ENCODE data around the gene KCNT2.

Gene KCNT2

DNA sequence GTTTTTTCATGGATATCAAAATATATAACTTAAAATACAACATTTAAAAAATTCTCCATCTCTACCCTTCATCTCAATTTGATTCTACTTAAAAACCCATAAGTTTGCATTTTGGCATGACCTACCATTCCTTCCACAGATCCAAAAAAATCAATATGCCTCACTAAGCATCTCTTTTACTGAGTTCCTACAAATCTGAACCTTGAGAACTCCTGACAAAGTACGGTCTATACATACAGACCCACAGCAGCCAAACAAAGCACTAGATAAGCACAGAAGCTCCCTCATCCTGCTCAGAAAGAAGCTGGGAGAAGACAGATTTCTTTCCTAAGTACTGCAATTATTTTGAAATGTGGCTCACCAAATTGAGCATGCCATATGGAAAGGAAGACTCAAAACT, 167.5 kb downstream of the KCNT2 start:
- no peak for DNase-seq
- H3K27ac ChIP-seq, result no peak overlapping the region
- H3K9me3 ChIP-seq (ENCODE audit: severe bottlenecking), result no peaks in the 10 kb centered on the region
- no peak for TF ChIP-seq CTCF (IDR thresholded peaks at IDR 0.05; ENCODE audit: low read depth, low read length)
- H3K4me3 ChIP-seq (ENCODE audit: low read depth, low read length), result no peak overlapping the region
- H3K36me3 ChIP-seq, result no peaks in the 10 kb centered on the region
- no peaks in the 10 kb centered on the region for H3K27me3 ChIP-seq (ENCODE audit: insufficient read depth, low read depth, severe bottlenecking)

- H3K4me3 ChIP-seq (ENCODE audit: low read depth, low read length), result no peak overlapping the region
- DNase-seq, result no peak
- no peaks in the 10 kb centered on the region for H3K9me3 ChIP-seq (ENCODE audit: severe bottlenecking)
- H3K27me3 ChIP-seq (ENCODE audit: insufficient read depth, low read depth, severe bottlenecking), result no peaks in the 10 kb centered on the region
- no peak for TF ChIP-seq CTCF (IDR thresholded peaks at IDR 0.05; ENCODE audit: low read depth, low read length)
- H3K27ac ChIP-seq, result no peak overlapping the region
- no peaks in the 10 kb centered on the region for H3K36me3 ChIP-seq
These were observed 169.9 kb downstream of the KCNT2 start for GRCh38 chr1:196438329-196438728.

GRCh38 chr1:196437671-196438070, 170.6 kb downstream of the KCNT2 start:
- H3K27me3 ChIP-seq (ENCODE audit: insufficient read depth, low read depth, severe bottlenecking), result no peaks in the 10 kb centered on the region
- TF ChIP-seq CTCF (IDR thresholded peaks at IDR 0.05; ENCODE audit: low read depth, low read length), result no peak
- no peaks in the 10 kb centered on the region for H3K9me3 ChIP-seq (ENCODE audit: severe bottlenecking)
- H3K4me3 ChIP-seq (ENCODE audit: low read depth, low read length), result no peak overlapping the region
- no peaks in the 10 kb centered on the region for H3K36me3 ChIP-seq
- no peak for DNase-seq
- no peak overlapping the region for H3K27ac ChIP-seq

DNA sequence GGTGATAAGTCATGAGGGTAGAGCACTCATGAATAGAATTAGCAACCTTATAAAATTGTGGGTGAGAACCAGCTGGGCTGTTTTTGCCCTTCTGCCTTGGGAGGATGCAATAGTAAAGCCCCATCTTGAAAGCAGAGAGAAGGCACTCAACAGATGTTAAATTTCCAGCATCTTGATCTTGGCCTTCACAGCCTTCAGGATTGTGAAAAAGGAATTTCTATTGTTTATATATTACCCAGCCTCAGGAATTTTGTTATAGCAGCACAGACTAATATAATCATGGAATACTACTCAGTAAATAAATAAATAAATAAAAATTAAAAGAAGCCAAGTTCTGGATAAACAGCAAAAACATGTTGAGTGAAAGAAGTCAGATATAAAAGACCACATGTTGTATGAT, 175.2 kb downstream of the KCNT2 start:
- DNase-seq, result no peak
- no peak for TF ChIP-seq CTCF (IDR thresholded peaks at IDR 0.05; ENCODE audit: low read depth, low read length)
- Histone ChIP-seq H3K9me3 (ENCODE audit: severe bottlenecking) (no peaks in the 10 kb centered on the region), H3K36me3 (peaks cover 3% of the 10 kb centered on the region), H3K4me3 (ENCODE audit: low read depth, low read length) (no peak overlapping the region), H3K27me3 (ENCODE audit: insufficient read depth, low read depth, severe bottlenecking) (no peaks in the 10 kb centered on the region), H3K27ac (no peak overlapping the region)

DNA sequence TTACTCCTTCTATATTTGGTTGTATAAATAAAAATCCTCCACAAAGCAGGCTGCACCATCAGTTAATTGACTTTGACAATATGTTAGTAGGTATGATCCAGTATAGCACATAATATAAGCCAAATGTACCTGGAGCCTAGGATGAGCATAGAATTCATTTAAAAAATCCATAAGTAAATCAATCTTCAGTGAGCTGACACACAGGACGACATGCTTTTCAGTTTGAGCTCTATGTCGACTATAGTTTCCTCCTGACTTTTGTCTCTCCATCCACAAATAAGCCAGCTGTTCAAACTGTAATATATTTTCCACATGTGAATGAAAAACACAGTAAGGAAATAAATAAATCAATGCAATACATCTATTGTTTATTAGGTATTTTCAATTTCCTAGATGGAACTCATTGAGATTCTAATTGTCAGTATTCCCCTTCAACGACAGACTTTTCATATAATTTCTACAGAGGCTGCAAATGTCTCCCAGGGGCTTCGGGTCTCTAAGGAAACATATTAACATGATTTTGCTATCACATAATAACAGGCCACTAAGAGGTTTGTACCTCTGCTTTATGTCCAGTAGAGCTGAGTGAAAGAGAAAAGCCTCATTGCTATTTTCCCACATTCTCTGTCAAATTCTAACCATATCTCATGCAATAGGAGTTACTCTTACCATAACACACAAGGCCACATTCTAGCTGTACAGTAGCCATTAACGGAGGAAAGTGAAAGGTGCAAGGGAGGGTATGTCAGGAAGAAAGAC, 180.1 kb downstream of the KCNT2 start:
- no peak overlapping the region for H3K4me3 ChIP-seq (ENCODE audit: low read depth, low read length)
- TF ChIP-seq CTCF (IDR thresholded peaks at IDR 0.05; ENCODE audit: low read depth, low read length), result no peak
- no peak overlapping the region for H3K27ac ChIP-seq
- H3K9me3 ChIP-seq (ENCODE audit: severe bottlenecking), result no peaks in the 10 kb centered on the region
- H3K36me3 ChIP-seq, result peaks cover 22% of the 10 kb centered on the region
- no peaks in the 10 kb centered on the region for H3K27me3 ChIP-seq (ENCODE audit: insufficient read depth, low read depth, severe bottlenecking)
- DNase-seq, result no peak

- no peaks in the 10 kb centered on the region for H3K9me3 ChIP-seq (ENCODE audit: severe bottlenecking)
- TF ChIP-seq CTCF (IDR thresholded peaks at IDR 0.05; ENCODE audit: low read depth, low read length), result no peak
- H3K36me3 ChIP-seq, result peaks cover 30% of the 10 kb centered on the region
- no peak overlapping the region for H3K4me3 ChIP-seq (ENCODE audit: low read depth, low read length)
- DNase-seq, result no peak
- no peak overlapping the region for H3K27ac ChIP-seq
- no peaks in the 10 kb centered on the region for H3K27me3 ChIP-seq (ENCODE audit: insufficient read depth, low read depth, severe bottlenecking)
These were observed 182.7 kb downstream of the KCNT2 start for GRCh38 chr1:196425513-196425912.

Data from WERI-Rb-1 (cell line).